VCaP (cell line): Measurements from ENCODE around the gene RAB9A.
"Not testable (repeated sequence)": the region's sequence is repeated elsewhere in the genome, so short reads cannot be mapped to it uniquely, and the experiment has no call there.

Experiments
- H3K27ac ChIP-seq: fragments of 450-650 bp; 2 replicates; pipeline ENCODE4 v1.5.1; 2017
- CTCF ChIP-seq: fragments of 450-650 bp; conservative IDR thresholded peaks from 2 replicates; pipeline ENCODE4 v1.5.1; 2017; ENCODE audit warnings: mild to moderate bottlenecking, moderate library complexity

RAB9A gene

GRCh38 chrX:13670197-13670596, 18.7 kb upstream of the RAB9A start:
- no peak for TF ChIP-seq CTCF
- peak overlapping the region; percentile 89 for H3K27ac ChIP-seq

- no peak overlapping the region for H3K27ac ChIP-seq
- no peak for TF ChIP-seq CTCF
These were observed 15.9 kb upstream of the RAB9A start for GRCh38 chrX:13673016-13673415.

GRCh38 chrX:13676885-13677284, 12.0 kb upstream of the RAB9A start:
- no peak overlapping the region for H3K27ac ChIP-seq
- TF ChIP-seq CTCF: no peak

GRCh38 chrX:13679700-13680099, 9.2 kb upstream of the RAB9A start:
- not testable (repeated sequence) for H3K27ac ChIP-seq

GRCh38 chrX:13681595-13681994, 7.3 kb upstream of the RAB9A start:
- H3K27ac ChIP-seq: no peak overlapping the region
- no peak for TF ChIP-seq CTCF

- TF ChIP-seq CTCF: no peak
- no peak overlapping the region for H3K27ac ChIP-seq
These were observed 4.6 kb upstream of the RAB9A start for GRCh38 chrX:13684361-13684760.

- H3K27ac ChIP-seq: 0 out of 2 replicates have a peak overlapping the region, but pooled peaks have one; percentile 22
- TF ChIP-seq CTCF: no peak
These were observed 3.7 kb upstream of the RAB9A start for GRCh38 chrX:13685126-13685763.

GRCh38 chrX:13687203-13687602, 1.7 kb upstream of the RAB9A start:
- TF ChIP-seq CTCF: no peak
- H3K27ac ChIP-seq: no peak overlapping the region
